ENCODE results near the gene IGFBP3.

GRCh38 chr7:45918556-45918955, 2.5 kb downstream of the IGFBP3 start:
- TF ChIP-seq POLR2AphosphoS5 (IDR thresholded peaks at IDR 0.05; ENCODE audit: low read depth, low read length) (no peak), TAF1 (IDR thresholded peaks at IDR 0.05; ENCODE audit: borderline replicate concordance, insufficient read depth, low read length) (no peak), SIN3A (IDR thresholded peaks at IDR 0.05; ENCODE audit: borderline replicate concordance, insufficient read depth, low read length) (no peak)
- TF ChIP-seq, protein P1, sequence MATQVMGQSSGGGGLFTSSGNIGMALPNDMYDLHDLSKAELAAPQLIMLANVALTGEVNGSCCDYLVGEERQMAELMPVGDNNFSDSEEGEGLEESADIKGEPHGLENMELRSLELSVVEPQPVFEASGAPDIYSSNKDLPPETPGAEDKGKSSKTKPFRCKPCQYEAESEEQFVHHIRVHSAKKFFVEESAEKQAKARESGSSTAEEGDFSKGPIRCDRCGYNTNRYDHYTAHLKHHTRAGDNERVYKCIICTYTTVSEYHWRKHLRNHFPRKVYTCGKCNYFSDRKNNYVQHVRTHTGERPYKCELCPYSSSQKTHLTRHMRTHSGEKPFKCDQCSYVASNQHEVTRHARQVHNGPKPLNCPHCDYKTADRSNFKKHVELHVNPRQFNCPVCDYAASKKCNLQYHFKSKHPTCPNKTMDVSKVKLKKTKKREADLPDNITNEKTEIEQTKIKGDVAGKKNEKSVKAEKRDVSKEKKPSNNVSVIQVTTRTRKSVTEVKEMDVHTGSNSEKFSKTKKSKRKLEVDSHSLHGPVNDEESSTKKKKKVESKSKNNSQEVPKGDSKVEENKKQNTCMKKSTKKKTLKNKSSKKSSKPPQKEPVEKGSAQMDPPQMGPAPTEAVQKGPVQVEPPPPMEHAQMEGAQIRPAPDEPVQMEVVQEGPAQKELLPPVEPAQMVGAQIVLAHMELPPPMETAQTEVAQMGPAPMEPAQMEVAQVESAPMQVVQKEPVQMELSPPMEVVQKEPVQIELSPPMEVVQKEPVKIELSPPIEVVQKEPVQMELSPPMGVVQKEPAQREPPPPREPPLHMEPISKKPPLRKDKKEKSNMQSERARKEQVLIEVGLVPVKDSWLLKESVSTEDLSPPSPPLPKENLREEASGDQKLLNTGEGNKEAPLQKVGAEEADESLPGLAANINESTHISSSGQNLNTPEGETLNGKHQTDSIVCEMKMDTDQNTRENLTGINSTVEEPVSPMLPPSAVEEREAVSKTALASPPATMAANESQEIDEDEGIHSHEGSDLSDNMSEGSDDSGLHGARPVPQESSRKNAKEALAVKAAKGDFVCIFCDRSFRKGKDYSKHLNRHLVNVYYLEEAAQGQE (IDR thresholded peaks at IDR 0.05; ENCODE audit: insufficient read depth in 1 of 2, low read depth in 2 of 2, low read length in 2 of 2) = no peak
